Activated T-cell treated with anti-CD3 and anti-CD28 coated beads for 48 hours (primary cell): ENCODE measurements around the gene ZRANB1.
"Not testable (repeated sequence)": the region's sequence is repeated elsewhere in the genome, so short reads cannot be mapped to it uniquely, and the experiment has no call there.

Experiments used
- DNase-seq: peaks from one replicate; pipeline ENCODE4 v3.0.0-alpha.2; 2020; ENCODE audit warnings: low read depth

The ZRANB1 gene

GRCh38 chr10:124941823-124942222 lies at the start of gene ZRANB1:
Gene ZRANB1, plus strand, starts transcription at chr10:124942123. Its CDS starts 371 bp downstream, at chr10:124942494.
- no peak for DNase-seq

GRCh38 chr10:124892905-124893304 lies 49.0 kb upstream of the ZRANB1 start:
- no peak for DNase-seq

GRCh38 chr10:124894569-124895215 lies 47.2 kb upstream of the ZRANB1 start:
- no peak for DNase-seq

GRCh38 chr10:124896751-124897150 lies 45.2 kb upstream of the ZRANB1 start:
- no peak for DNase-seq

GRCh38 chr10:124898471-124898870 lies 43.5 kb upstream of the ZRANB1 start:
- DNase-seq = no peak

GRCh38 chr10:124899151-124899550 lies 42.8 kb upstream of the ZRANB1 start:
- DNase-seq = no peak

- DNase-seq = no peak
These were observed 39.5 kb upstream of the ZRANB1 start for GRCh38 chr10:124902462-124902861.

GRCh38 chr10:124903111-124903510 lies 38.8 kb upstream of the ZRANB1 start:
- no peak for DNase-seq

GRCh38 chr10:124904796-124905195 lies 37.1 kb upstream of the ZRANB1 start:
- no peak for DNase-seq

- DNase-seq = no peak
These were observed 35.3 kb upstream of the ZRANB1 start for GRCh38 chr10:124906551-124907001.

GRCh38 chr10:124909563-124909962 lies 32.4 kb upstream of the ZRANB1 start:
- DNase-seq = no peak

GRCh38 chr10:124911124-124912067 lies 30.5 kb upstream of the ZRANB1 start:
- no peak for DNase-seq

GRCh38 chr10:124912101-124912886 lies 29.6 kb upstream of the ZRANB1 start:
- DNase-seq = no peak

- DNase-seq = no peak
These were observed 28.8 kb upstream of the ZRANB1 start for GRCh38 chr10:124913167-124913566.

- DNase-seq = not testable (repeated sequence)
These were observed 27.5 kb upstream of the ZRANB1 start for GRCh38 chr10:124914398-124914797.

GRCh38 chr10:124916098-124916584 lies 25.8 kb upstream of the ZRANB1 start:
- DNase-seq = no peak

- DNase-seq = peak; percentile 96
These were observed 25.1 kb upstream of the ZRANB1 start for GRCh38 chr10:124916585-124917427.

GRCh38 chr10:124917428-124918190 lies 24.3 kb upstream of the ZRANB1 start:
- peak; percentile 23 for DNase-seq

- DNase-seq = no peak
These were observed 23.6 kb upstream of the ZRANB1 start for GRCh38 chr10:124918191-124918830.

GRCh38 chr10:124918906-124919305 lies 23.0 kb upstream of the ZRANB1 start:
- DNase-seq = no peak
